ENCODE measurements around the gene LRP1. TPM values are rescaled to one million over a fixed set of nuclear protein-coding genes. Genes with fewer than 3 reads are reported as not detected.

Gene LRP1
- total and polyA plus RNA-seq, 2 experiments from 2014 or later: 26.6 to 145 TPM

DNA sequence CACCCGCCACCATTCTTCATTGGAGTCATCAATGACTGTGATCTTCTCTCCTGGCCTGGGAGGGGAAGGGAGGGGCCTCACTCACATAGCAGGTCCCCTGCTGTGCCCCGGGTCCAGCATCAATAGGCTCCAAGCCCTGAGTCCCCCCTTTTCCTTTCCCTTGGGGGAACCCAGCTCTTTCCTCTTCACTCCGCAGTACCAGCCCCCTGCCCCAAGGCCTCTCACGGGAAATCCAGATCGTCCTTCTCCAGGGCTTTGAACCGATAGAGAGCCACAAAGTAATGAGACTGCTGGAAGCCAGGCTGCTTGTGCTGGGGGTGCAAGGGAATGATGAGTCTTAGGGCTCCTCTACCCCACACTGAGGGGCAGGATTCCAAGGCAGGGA lies 116.0 kb downstream of the LRP1 start:
- Mint-ChIP-seq H3K27ac (no peak overlapping the region), H3K9me3 (no peaks in the 10 kb centered on the region), H3K27me3 (ENCODE audit: insufficient read depth, low read depth, poor library complexity) (peaks cover 68% of the 10 kb centered on the region), H3K36me3 (ENCODE audit: low read depth) (no peaks in the 10 kb centered on the region; the same call in 2 of the 3 replicates), H3K4me1 (peaks cover 63% of the 10 kb centered on the region), H3K4me3 (peak overlapping the region; percentile 79)
- ATAC-seq (no peak), DNase-seq (ENCODE audit: low spot score) (peak; percentile 33)
- no peaks in the 10 kb centered on the region for H3K79me2 ChIP-seq (replicated peaks; ENCODE audit: insufficient read depth)
- no peaks in the 10 kb centered on the region for H3K36me3 ChIP-seq (ENCODE audit: insufficient read depth)
- H3K27ac ChIP-seq (ENCODE audit: low read depth): no peak overlapping the region
- peaks cover 48% of the 10 kb centered on the region for H3K4me1 ChIP-seq (ENCODE audit: insufficient read depth)
- no peaks in the 10 kb centered on the region; the same call in 1 of the 2 replicates for H4K20me1 ChIP-seq (replicated peaks; ENCODE audit: insufficient read depth)
- H3K4me2 ChIP-seq: peak overlapping the region; percentile 99; the same call in 1 of the 2 replicates
- H3K9me2 ChIP-seq (ENCODE audit: insufficient read depth): no peaks in the 10 kb centered on the region
- H2AFZ ChIP-seq: no peak overlapping the region
- TF ChIP-seq ZNF331 (CRISPR knock-in tag; IDR thresholded peaks at IDR 0.05; ENCODE audit: low read depth) (no peak), JUNB (IDR thresholded peaks at IDR 0.05; ENCODE audit: unreplicated experiment) (no peak), POLR2AphosphoS5 (IDR thresholded peaks at IDR 0.05; ENCODE audit: low read depth) (no peak)
- TF ChIP-seq, protein P1, sequence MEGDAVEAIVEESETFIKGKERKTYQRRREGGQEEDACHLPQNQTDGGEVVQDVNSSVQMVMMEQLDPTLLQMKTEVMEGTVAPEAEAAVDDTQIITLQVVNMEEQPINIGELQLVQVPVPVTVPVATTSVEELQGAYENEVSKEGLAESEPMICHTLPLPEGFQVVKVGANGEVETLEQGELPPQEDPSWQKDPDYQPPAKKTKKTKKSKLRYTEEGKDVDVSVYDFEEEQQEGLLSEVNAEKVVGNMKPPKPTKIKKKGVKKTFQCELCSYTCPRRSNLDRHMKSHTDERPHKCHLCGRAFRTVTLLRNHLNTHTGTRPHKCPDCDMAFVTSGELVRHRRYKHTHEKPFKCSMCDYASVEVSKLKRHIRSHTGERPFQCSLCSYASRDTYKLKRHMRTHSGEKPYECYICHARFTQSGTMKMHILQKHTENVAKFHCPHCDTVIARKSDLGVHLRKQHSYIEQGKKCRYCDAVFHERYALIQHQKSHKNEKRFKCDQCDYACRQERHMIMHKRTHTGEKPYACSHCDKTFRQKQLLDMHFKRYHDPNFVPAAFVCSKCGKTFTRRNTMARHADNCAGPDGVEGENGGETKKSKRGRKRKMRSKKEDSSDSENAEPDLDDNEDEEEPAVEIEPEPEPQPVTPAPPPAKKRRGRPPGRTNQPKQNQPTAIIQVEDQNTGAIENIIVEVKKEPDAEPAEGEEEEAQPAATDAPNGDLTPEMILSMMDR (conservative IDR thresholded peaks at IDR 0.05; ENCODE audit: low read depth in 2 of 2): no peak
- TF ChIP-seq, protein P2, sequence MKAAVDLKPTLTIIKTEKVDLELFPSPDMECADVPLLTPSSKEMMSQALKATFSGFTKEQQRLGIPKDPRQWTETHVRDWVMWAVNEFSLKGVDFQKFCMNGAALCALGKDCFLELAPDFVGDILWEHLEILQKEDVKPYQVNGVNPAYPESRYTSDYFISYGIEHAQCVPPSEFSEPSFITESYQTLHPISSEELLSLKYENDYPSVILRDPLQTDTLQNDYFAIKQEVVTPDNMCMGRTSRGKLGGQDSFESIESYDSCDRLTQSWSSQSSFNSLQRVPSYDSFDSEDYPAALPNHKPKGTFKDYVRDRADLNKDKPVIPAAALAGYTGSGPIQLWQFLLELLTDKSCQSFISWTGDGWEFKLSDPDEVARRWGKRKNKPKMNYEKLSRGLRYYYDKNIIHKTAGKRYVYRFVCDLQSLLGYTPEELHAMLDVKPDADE (IDR thresholded peaks at IDR 0.05): no peak
- H3F3A ChIP-seq (replicated peaks; ENCODE audit: low read depth): peaks cover 10% of the 10 kb centered on the region
- H3K27me3 ChIP-seq (ENCODE audit: insufficient read depth): peaks cover 49% of the 10 kb centered on the region
- H3K4me3 ChIP-seq: peak overlapping the region; percentile 85; the same call in 1 of the 2 replicates

GRCh38 chr12:57247041-57247440 lies 118.8 kb downstream of the LRP1 start:
- Histone ChIP-seq H3K4me1 (ENCODE audit: insufficient read depth) (peaks cover 43% of the 10 kb centered on the region), H3K79me2 (replicated peaks; ENCODE audit: insufficient read depth) (no peaks in the 10 kb centered on the region), H3K9me2 (ENCODE audit: insufficient read depth) (no peaks in the 10 kb centered on the region), H4K20me1 (replicated peaks; ENCODE audit: insufficient read depth) (no peaks in the 10 kb centered on the region), H3F3A (replicated peaks; ENCODE audit: low read depth) (peaks cover 4% of the 10 kb centered on the region), H3K4me2 (peak overlapping the region; percentile 61), H3K4me3 (no peak overlapping the region), H3K36me3 (ENCODE audit: insufficient read depth) (no peaks in the 10 kb centered on the region), H3K27me3 (ENCODE audit: insufficient read depth) (peaks cover 21% of the 10 kb centered on the region), H3K27ac (ENCODE audit: low read depth) (no peak overlapping the region), H2AFZ (no peak overlapping the region)
- DNase-seq (ENCODE audit: low spot score): peak; percentile 81
- Mint-ChIP-seq H3K27me3 (ENCODE audit: insufficient read depth, low read depth, poor library complexity) (peaks cover 40% of the 10 kb centered on the region), H3K4me3 (peak overlapping the region; percentile 25; the same call in 2 of the 3 replicates), H3K9me3 (no peaks in the 10 kb centered on the region), H3K4me1 (peaks cover 57% of the 10 kb centered on the region), H3K36me3 (ENCODE audit: low read depth) (no peaks in the 10 kb centered on the region), H3K27ac (peak overlapping the region; percentile 32)
- no peak for ATAC-seq
- TF ChIP-seq, protein P1 (conservative IDR thresholded peaks at IDR 0.05; ENCODE audit: low read depth in 2 of 2): peak in 1 of 2 experiments; percentile 29; a peak in 1 of 4 replicates
- TF ChIP-seq POLR2AphosphoS5 (IDR thresholded peaks at IDR 0.05; ENCODE audit: low read depth) (no peak), ZNF462 (CRISPR knock-in tag; IDR thresholded peaks at IDR 0.05) (peak; percentile 45; the same call in 1 of the 2 replicates), NANOG (IDR thresholded peaks at IDR 0.05; ENCODE audit: borderline replicate concordance) (peak; percentile 35; the same call in 1 of the 2 replicates)
- TF ChIP-seq, protein P2 (IDR thresholded peaks at IDR 0.05): no peak
